T-helper 17 cell (primary cell): ENCODE results near the gene SCN1A. TPM values are rescaled to one million over a fixed set of nuclear protein-coding genes. Genes with fewer than 3 reads are reported as not detected.
"Not testable (repeated sequence)": the region's sequence is repeated elsewhere in the genome, so short reads cannot be mapped to it uniquely, and the experiment has no call there.

Source experiments
- ATAC-seq: fragments of 150-1000 bp; cut with Tn5 transposase; 2 replicates; pipeline ENCODE4 v1.10.0; 2021; ENCODE audit warnings: mild to moderate bottlenecking, moderate library complexity
- DNase-seq, 3 donors: peaks; one replicate each; pipeline versions ENCODE4 v3.0.0 to v3.0.0-alpha.2; 2020 to 2021
- H3K9me3 ChIP-seq: one replicate; pipeline ENCODE4 v1.7.0; 2013; ENCODE audit warnings: low read length, mild to moderate bottlenecking; ENCODE audit not compliant: control insufficient read depth, poor library complexity, severe bottlenecking
- H3K27ac Mint-ChIP-seq: one replicate; pipeline ENCODE4 v1.8.0; 2022; ENCODE audit warnings: mild to moderate bottlenecking, moderate library complexity, mixed read lengths
- H3K27me3 Mint-ChIP-seq: one replicate; pipeline ENCODE4 v1.8.0; 2022; ENCODE audit warnings: mixed read lengths
- H3K36me3 Mint-ChIP-seq: one replicate; pipeline ENCODE4 v1.8.0; 2022; ENCODE audit warnings: low read depth, mixed read lengths
- H3K4me1 Mint-ChIP-seq: one replicate; pipeline ENCODE4 v1.8.0; 2022; ENCODE audit warnings: mild to moderate bottlenecking, mixed read lengths
- H3K4me3 Mint-ChIP-seq: one replicate; pipeline ENCODE4 v1.8.0; 2022; ENCODE audit warnings: mild to moderate bottlenecking, moderate library complexity, mixed read lengths
- total RNA-seq, 4 donors: library from RNA in 2 of 4; stranded (reverse) in 2 of 4; gene quantifications; one replicate each; pipeline ENCODE4 v1.2.3 and lab custom pipeline; 2022 to 2026

Gene SCN1A
- total RNA-seq, 2 donors from 2014 or later: not detected

GRCh38 chr2:166128156-166128505, 311 bp upstream of the SCN1A start:
- ATAC-seq (no peak), DNase-seq (no peak)
- H3K4me3 Mint-ChIP-seq: no peak overlapping the region
- peaks cover 5% of the 10 kb centered on the region for H3K4me1 Mint-ChIP-seq
- H3K27me3 Mint-ChIP-seq: peaks cover 44% of the 10 kb centered on the region
- no peaks in the 10 kb centered on the region for H3K36me3 Mint-ChIP-seq
- no peaks in the 10 kb centered on the region for H3K9me3 ChIP-seq
- H3K27ac Mint-ChIP-seq: no peak overlapping the region

DNA sequence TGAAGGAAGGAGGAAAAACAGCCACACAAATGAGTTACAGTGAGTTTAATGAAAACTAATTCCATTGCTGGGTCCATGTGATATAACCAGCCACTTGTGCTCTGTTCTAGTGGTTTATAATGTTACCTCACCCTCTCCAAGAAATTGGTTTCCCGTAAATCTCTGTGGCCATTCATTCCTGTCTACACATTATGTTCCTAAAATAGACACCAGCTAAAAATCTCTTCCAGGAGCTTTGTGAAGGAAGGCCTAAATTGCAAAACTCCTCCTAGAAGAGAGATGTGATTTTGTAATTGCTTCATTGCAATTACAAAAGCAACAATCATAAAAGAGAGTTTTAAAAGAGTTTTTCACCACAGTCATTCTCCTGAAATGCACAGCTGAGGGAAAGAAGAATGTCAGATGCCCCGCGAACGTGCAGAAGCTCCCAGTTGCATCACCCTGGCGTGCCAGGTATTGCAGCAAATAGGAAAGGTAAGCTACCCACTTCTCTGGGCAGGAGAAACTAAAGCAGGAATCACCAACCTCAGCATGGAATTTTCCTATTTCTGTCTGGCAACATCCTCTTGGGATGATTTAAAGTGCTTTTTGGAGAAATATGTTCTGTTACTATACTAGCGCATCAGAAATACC, 1.7 kb downstream of the SCN1A start:
- Mint-ChIP-seq H3K4me1 (peaks cover 5% of the 10 kb centered on the region), H3K4me3 (no peak overlapping the region), H3K27me3 (peaks cover 52% of the 10 kb centered on the region), H3K36me3 (no peaks in the 10 kb centered on the region), H3K27ac (no peak overlapping the region)
- ATAC-seq (no peak), DNase-seq (no peak)
- no peaks in the 10 kb centered on the region for H3K9me3 ChIP-seq

DNA sequence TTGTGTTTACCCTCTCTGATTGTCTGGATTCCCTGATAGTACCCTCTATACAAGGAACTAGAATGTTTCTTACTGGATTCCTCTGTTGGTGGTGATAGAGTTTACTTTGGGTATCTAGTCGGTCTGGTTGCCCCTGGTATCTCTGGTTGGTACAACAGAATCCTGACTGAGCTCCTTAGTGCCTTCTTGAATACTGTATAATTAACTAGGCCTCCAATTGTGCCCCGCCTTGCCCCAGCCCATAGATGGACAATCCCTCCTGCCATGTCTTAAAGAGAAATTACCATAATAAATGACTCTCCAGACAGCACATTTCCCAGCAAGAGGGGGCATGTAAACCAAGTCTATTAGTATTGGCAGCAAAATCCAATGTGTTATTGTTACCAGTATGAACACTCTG, 2.3 kb downstream of the SCN1A start:
- H3K27ac Mint-ChIP-seq: no peak overlapping the region
- H3K36me3 Mint-ChIP-seq: no peaks in the 10 kb centered on the region
- no peaks in the 10 kb centered on the region for H3K9me3 ChIP-seq
- DNase-seq (no peak), ATAC-seq (no peak)
- peaks cover 51% of the 10 kb centered on the region for H3K27me3 Mint-ChIP-seq
- no peak overlapping the region for H3K4me3 Mint-ChIP-seq
- H3K4me1 Mint-ChIP-seq: peaks cover 5% of the 10 kb centered on the region

- ATAC-seq (no peak), DNase-seq (no peak)
- Mint-ChIP-seq H3K4me3 (no peak overlapping the region), H3K36me3 (no peaks in the 10 kb centered on the region), H3K27ac (no peak overlapping the region), H3K4me1 (peaks cover 8% of the 10 kb centered on the region), H3K27me3 (peaks cover 15% of the 10 kb centered on the region)
- no peaks in the 10 kb centered on the region for H3K9me3 ChIP-seq
Observed at GRCh38 chr2:166118180-166118579, 9.6 kb downstream of the SCN1A start.

DNA sequence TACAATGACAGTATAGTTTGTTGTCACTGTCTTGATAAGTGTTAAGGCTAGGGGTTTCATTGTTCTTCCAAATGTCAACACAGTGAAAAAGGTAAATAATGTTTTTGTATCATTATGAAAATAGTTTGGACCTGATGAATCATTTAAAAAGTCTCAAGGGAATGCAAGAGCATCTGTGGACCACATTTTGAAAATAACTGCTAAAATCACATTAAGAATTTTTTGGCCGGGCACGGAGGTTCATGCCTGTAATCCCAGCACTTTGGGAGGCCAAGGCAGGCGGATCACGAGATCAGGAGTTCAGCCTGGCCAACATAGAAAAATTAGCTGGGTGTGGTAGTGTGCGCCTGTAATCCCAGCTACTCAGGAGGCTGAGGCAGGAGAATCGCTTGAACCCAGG, 10.3 kb downstream of the SCN1A start:
- peaks cover 8% of the 10 kb centered on the region for H3K4me1 Mint-ChIP-seq
- no peak overlapping the region for H3K4me3 Mint-ChIP-seq
- ATAC-seq: no peak

GRCh38 chr2:166115589-166115988, 12.2 kb downstream of the SCN1A start:
- DNase-seq: no peak
- no peak overlapping the region for H3K27ac Mint-ChIP-seq
- peaks cover 10% of the 10 kb centered on the region for H3K4me1 Mint-ChIP-seq
- no peak for ATAC-seq
- no peaks in the 10 kb centered on the region for H3K36me3 Mint-ChIP-seq
- H3K4me3 Mint-ChIP-seq: no peak overlapping the region
- no peaks in the 10 kb centered on the region for H3K9me3 ChIP-seq
- no peaks in the 10 kb centered on the region for H3K27me3 Mint-ChIP-seq

More for the DNA sequence above, 10.3 kb downstream of the SCN1A start:
- DNase-seq: no peak
- Mint-ChIP-seq H3K27ac (no peak overlapping the region), H3K36me3 (no peaks in the 10 kb centered on the region), H3K27me3 (peaks cover 10% of the 10 kb centered on the region)
- H3K9me3 ChIP-seq: no peaks in the 10 kb centered on the region

DNA sequence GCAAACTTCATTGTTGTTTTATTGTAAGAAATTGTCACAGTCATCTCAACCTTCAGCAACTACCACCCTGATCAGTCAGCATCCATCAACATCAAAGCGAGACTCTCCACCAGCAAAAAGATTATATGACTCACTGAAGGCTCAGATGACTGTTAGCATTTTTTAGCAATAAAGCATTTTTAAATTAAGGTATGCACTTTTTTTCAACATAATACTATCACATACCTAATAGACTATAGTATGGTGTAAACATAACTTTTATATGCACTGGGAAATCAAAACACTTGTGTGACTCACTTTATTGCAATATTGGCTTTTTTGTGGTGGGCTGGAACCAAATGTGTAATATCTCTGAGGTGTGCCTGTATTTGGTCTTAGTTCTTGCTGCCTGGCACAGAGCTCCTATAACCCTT, 15.6 kb downstream of the SCN1A start:
- no peak for DNase-seq
- no peak overlapping the region for H3K4me3 Mint-ChIP-seq
- no peaks in the 10 kb centered on the region for H3K36me3 Mint-ChIP-seq
- peaks cover 8% of the 10 kb centered on the region for H3K4me1 Mint-ChIP-seq
- no peak overlapping the region for H3K27ac Mint-ChIP-seq
- H3K9me3 ChIP-seq: no peaks in the 10 kb centered on the region
- H3K27me3 Mint-ChIP-seq: no peaks in the 10 kb centered on the region
- no peak for ATAC-seq

DNA sequence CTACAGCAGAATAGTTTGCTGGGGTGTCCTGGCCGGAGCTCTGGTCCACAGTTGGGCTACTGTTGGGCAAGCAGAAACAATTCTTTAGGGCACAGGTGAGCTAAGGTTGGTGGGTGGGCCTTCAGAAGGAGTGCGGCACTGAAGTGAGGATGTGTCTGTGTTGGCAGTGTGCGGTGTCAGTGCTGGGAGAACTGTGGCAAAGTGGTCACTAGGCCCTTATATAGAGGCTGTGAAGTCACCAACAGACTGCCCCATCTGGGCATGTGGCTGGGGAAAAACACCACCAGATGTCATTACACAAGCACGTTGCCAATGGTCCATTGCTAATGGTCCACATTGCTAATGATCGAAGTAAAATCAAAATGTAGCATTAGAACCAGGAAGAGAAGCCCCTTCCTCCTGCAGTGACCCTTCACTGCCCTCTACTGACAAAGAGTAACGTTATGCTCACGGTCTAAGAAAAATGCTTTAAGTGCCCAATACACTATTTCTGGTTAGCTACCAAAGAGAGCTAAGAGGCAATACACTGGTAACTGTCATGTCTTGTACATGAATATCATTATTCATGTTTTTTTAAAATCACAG, 21.3 kb downstream of the SCN1A start:
- H3K27me3 Mint-ChIP-seq: no peaks in the 10 kb centered on the region
- DNase-seq (no peak), ATAC-seq (no peak)
- no peaks in the 10 kb centered on the region for H3K4me1 Mint-ChIP-seq
- no peak overlapping the region for H3K4me3 Mint-ChIP-seq
- H3K27ac Mint-ChIP-seq: no peak overlapping the region
- no peaks in the 10 kb centered on the region for H3K36me3 Mint-ChIP-seq
- H3K9me3 ChIP-seq: no peaks in the 10 kb centered on the region

DNA sequence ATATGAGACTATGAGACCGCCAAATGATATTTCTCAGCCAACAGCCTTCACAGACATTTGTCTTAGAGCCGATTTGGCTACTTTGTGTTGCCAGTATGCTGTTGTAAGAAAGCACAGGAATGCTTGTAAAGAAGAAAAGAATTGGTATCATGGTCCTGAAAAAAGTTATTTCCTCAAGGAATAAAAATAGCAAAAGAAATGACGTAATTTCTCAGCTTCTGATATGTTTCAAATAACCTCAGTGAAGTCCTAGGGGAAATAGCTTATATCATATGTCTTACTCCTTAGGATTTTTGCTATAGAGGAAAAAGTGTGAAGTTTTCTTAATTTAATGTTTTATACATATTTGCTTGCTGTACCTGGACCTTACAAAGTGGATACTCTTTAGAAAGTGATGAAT, 23.0 kb downstream of the SCN1A start:
- Mint-ChIP-seq H3K27me3 (no peaks in the 10 kb centered on the region), H3K4me1 (no peaks in the 10 kb centered on the region), H3K4me3 (no peak overlapping the region), H3K27ac (no peak overlapping the region), H3K36me3 (no peaks in the 10 kb centered on the region)
- ATAC-seq: no peak
- no peaks in the 10 kb centered on the region for H3K9me3 ChIP-seq
- DNase-seq: no peak

DNA sequence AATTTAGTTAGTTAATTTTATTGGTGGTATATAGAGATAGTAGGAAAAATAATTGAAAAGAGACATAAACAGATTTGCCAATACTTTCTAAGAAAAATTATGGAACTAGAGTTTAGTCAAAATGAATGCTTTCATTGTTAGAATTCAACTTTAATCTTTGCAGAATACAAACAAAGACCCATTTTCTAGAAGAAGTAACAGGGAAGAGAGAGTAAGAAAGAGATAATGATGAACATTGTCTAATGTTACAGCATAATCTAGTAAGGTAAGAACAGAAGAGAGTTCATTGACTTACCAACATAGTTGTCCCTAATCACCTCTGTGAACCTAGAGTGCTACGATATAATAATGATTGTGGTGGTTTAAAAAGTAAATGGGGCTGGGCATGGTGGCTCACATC, 23.7 kb downstream of the SCN1A start:
- no peaks in the 10 kb centered on the region for H3K27me3 Mint-ChIP-seq
- DNase-seq: no peak
- no peak for ATAC-seq
- no peaks in the 10 kb centered on the region for H3K36me3 Mint-ChIP-seq
- no peaks in the 10 kb centered on the region for H3K4me1 Mint-ChIP-seq
- H3K9me3 ChIP-seq: no peaks in the 10 kb centered on the region
- H3K27ac Mint-ChIP-seq: no peak overlapping the region
- no peak overlapping the region for H3K4me3 Mint-ChIP-seq

- H3K27me3 Mint-ChIP-seq, H3K9me3 ChIP-seq, H3K4me3 Mint-ChIP-seq, H3K4me1 Mint-ChIP-seq, ATAC-seq, H3K36me3 Mint-ChIP-seq, DNase-seq, H3K27ac Mint-ChIP-seq: not testable (repeated sequence)
Observed at GRCh38 chr2:166103277-166103676, 24.5 kb downstream of the SCN1A start.

DNA sequence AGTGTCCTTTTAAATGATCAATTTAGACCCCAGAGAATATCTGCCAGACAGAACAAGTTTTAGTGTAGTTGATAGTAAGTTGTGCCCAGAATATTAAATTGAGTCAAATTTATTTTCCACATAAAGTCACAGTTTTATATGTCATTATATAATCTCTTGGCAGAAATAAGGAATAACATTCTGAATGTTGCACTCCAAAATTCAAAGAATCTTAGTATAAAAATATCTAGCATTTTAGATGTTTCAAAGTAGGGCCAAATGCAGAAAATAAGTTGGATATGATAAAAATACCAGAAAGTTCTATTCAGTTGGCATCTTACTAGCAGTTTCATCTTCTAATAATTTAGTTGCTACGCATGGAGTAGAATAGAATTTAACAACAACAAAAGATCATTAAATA, 33.5 kb downstream of the SCN1A start:
- no peaks in the 10 kb centered on the region for H3K4me1 Mint-ChIP-seq
- no peaks in the 10 kb centered on the region for H3K9me3 ChIP-seq
- no peak overlapping the region for H3K27ac Mint-ChIP-seq
- ATAC-seq (no peak), DNase-seq (no peak)
- H3K36me3 Mint-ChIP-seq: no peaks in the 10 kb centered on the region
- H3K4me3 Mint-ChIP-seq: no peak overlapping the region
- peaks cover 21% of the 10 kb centered on the region for H3K27me3 Mint-ChIP-seq

DNA sequence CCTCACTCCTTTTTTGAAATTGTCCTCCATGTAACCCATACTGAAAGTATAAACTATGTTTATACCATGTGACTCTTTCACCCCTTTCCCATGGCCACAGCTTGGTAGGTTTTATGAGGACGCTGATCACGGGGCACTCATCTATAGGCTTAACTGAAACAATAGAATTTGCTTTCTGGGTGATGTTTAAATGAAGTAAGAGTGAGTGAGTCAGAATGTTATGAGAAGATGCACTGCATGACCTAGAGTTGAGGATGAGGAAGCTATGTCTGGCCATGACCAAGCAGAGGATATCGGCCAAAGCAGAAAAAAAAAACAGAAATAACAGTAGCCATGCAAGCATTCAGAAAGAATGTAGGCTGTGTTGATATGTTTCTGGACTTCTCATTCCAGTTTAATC, 34.9 kb downstream of the SCN1A start:
- H3K27ac Mint-ChIP-seq: no peak overlapping the region
- H3K36me3 Mint-ChIP-seq: no peaks in the 10 kb centered on the region
- peaks cover 13% of the 10 kb centered on the region for H3K27me3 Mint-ChIP-seq
- no peak overlapping the region for H3K4me3 Mint-ChIP-seq
- peak; percentile 30 for ATAC-seq
- H3K4me1 Mint-ChIP-seq: no peaks in the 10 kb centered on the region
- no peaks in the 10 kb centered on the region for H3K9me3 ChIP-seq
- no peak for DNase-seq

- no peaks in the 10 kb centered on the region for H3K4me1 Mint-ChIP-seq
- H3K9me3 ChIP-seq: no peaks in the 10 kb centered on the region
- no peak for ATAC-seq
- H3K27me3 Mint-ChIP-seq: peaks cover 17% of the 10 kb centered on the region
- no peak for DNase-seq
- no peak overlapping the region for H3K27ac Mint-ChIP-seq
- H3K36me3 Mint-ChIP-seq: no peaks in the 10 kb centered on the region
- H3K4me3 Mint-ChIP-seq: no peak overlapping the region
Observed at GRCh38 chr2:166091439-166091838, 36.4 kb downstream of the SCN1A start.
